GM12891 (cell line): ENCODE results near the gene YKT6.

Experiments used
- PAX5 ChIP-seq: IDR thresholded peaks from 2 replicates; pipeline ENCODE4 v1.6.1; 2011; ENCODE audit warnings: low read length, moderate library complexity, mild to moderate bottlenecking; ENCODE audit not compliant: insufficient read depth, severe bottlenecking
- POLR2A ChIP-seq: IDR thresholded peaks from 2 replicates; pipeline ENCODE4 v1.6.1; 2011; ENCODE audit warnings: low read depth, low read length, control low read depth
- POLR2AphosphoS5 ChIP-seq: IDR thresholded peaks from 2 replicates; pipeline ENCODE4 v1.6.1; 2011; ENCODE audit warnings: low read depth, low read length, control low read depth
- SPI1 ChIP-seq: IDR thresholded peaks from 2 replicates; pipeline ENCODE4 v1.6.1; 2011; ENCODE audit warnings: low read depth, low read length, control low read depth
- TAF1 ChIP-seq: IDR thresholded peaks from 2 replicates; pipeline ENCODE4 v1.6.1; 2011; ENCODE audit warnings: low read depth, low read length, control low read depth

DNA sequence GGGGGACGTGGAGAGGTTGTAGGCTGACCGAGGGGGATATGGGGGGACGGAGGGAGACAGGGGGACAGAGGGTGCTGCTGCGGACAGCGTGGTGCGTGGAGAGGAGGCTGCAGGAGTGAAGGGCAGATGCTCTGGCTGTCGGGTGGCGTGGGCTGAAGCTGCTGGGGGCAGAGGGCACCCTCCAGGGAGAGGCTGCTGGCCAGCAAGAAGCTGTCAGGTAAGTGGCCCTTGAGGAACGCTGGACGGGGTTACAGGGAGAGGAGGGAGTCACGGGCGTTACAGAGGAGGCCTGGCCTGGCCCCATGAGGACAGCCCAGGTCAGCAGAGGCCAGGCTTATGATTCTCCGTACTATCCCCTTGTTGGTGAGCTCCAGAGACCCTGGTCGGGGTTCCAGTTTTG, 27.1 kb downstream of the YKT6 start:
- TF ChIP-seq POLR2A (no peak), POLR2AphosphoS5 (no peak), TAF1 (no peak), SPI1 (no peak), PAX5 (no peak)
